Neuronal stem cell (in vitro differentiated cells): ENCODE results near the gene ATP8B1.

ENCODE experiments used
- DNase-seq: peaks from one replicate; pipeline ENCODE4 v3.0.0-alpha.2; 2013; ENCODE audit warnings: low spot score
- H2AFZ ChIP-seq: one replicate; pipeline ENCODE4 v1.6.1; 2013; ENCODE audit warnings: mild to moderate bottlenecking, low read length, inconsistent platforms
- H2AK5ac ChIP-seq: 2 replicates; pipeline ENCODE4 v1.6.1; 2013; ENCODE audit warnings: low read depth, mild to moderate bottlenecking, inconsistent platforms, low read length, moderate library complexity, mixed read lengths
- H2BK120ac ChIP-seq: 2 replicates; pipeline ENCODE4 v1.6.1; 2013; ENCODE audit warnings: low read depth, mild to moderate bottlenecking, inconsistent platforms, low read length, moderate library complexity, mixed read lengths
- H2BK12ac ChIP-seq: one replicate; pipeline ENCODE4 v1.6.1; 2013; ENCODE audit warnings: low read length, inconsistent platforms
- H2BK15ac ChIP-seq: 2 replicates; pipeline ENCODE4 v1.6.1; 2013; ENCODE audit warnings: mild to moderate bottlenecking, low read length, inconsistent platforms, mixed read lengths
- H2BK5ac ChIP-seq: one replicate; pipeline ENCODE4 v1.6.1; 2013; ENCODE audit warnings: inconsistent platforms, mild to moderate bottlenecking, low read length, moderate library complexity
- H3K14ac ChIP-seq: one replicate; pipeline ENCODE4 v1.6.1; 2013; ENCODE audit warnings: low read length, inconsistent platforms
- H3K18ac ChIP-seq: 2 replicates; pipeline ENCODE4 v1.6.1; 2013; ENCODE audit warnings: low read length, inconsistent platforms
- H3K23ac ChIP-seq: 2 replicates; pipeline ENCODE4 v1.6.1; 2013; ENCODE audit warnings: low read depth, mild to moderate bottlenecking, mixed read lengths, low read length, inconsistent platforms; ENCODE audit not compliant: poor library complexity
- H3K27ac ChIP-seq: replicated peaks from 3 replicates; pipeline ENCODE4 v1.5.1; 2013; ENCODE audit warnings: low read length, inconsistent platforms
- H3K27me3 ChIP-seq, 3 experiments: 2 replicates each; pipeline ENCODE4 v1.6.1; 2013; ENCODE audit warnings: low read length in 3 of 3, mild to moderate bottlenecking in 2 of 3, inconsistent platforms in 1 of 3, low read depth in 1 of 3, mixed read lengths in 1 of 3, moderate library complexity in 1 of 3; ENCODE audit not compliant: control insufficient read depth in 3 of 3, insufficient read depth in 3 of 3
- H3K36me3 ChIP-seq, 2 donors: replicated peaks in 1 of 2; 2 replicates each; pipeline ENCODE4 v1.6.1; 2013; ENCODE audit warnings: low read length in 2 of 2; ENCODE audit not compliant: control insufficient read depth in 2 of 2, insufficient read depth in 2 of 2
- H3K4ac ChIP-seq: 2 replicates; pipeline ENCODE4 v1.6.1; 2013; ENCODE audit warnings: inconsistent platforms, mild to moderate bottlenecking, low read length, moderate library complexity
- H3K4me1 ChIP-seq, 2 donors: 1 replicate in 1 of 2; 2 replicates in 1 of 2; pipeline ENCODE4 v1.6.1; 2013; ENCODE audit warnings: low read length in 2 of 2, low read depth in 1 of 2; ENCODE audit not compliant: control insufficient read depth in 2 of 2, insufficient read depth in 1 of 2
- H3K4me2 ChIP-seq: one replicate; pipeline ENCODE4 v1.6.1; 2013; ENCODE audit warnings: mild to moderate bottlenecking, low read length, inconsistent platforms; ENCODE audit not compliant: insufficient read depth, poor library complexity, severe bottlenecking
- H3K4me3 ChIP-seq, 2 donors: 2 replicates each; pipeline ENCODE4 v1.5.1; 2013; ENCODE audit warnings: low read length in 2 of 2, mild to moderate bottlenecking in 2 of 2, inconsistent platforms in 1 of 2, moderate library complexity in 1 of 2
- H3K79me1 ChIP-seq: one replicate; pipeline ENCODE4 v1.6.1; 2013; ENCODE audit warnings: low read depth, mild to moderate bottlenecking, inconsistent platforms, low read length, moderate library complexity
- H3K9ac ChIP-seq: one replicate; pipeline ENCODE4 v1.6.1; 2013; ENCODE audit warnings: mild to moderate bottlenecking, low read depth, low read length, inconsistent platforms; ENCODE audit not compliant: poor library complexity
- H3K9me3 ChIP-seq, 2 donors: replicated peaks in 1 of 2; 2 replicates each; pipeline versions ENCODE3 to v1.6.1; 2013; ENCODE audit warnings: low read length in 2 of 2, mild to moderate bottlenecking in 2 of 2, inconsistent platforms in 1 of 2, low read depth in 1 of 2, mixed read lengths in 1 of 2, moderate library complexity in 1 of 2; ENCODE audit not compliant: control insufficient read depth in 2 of 2, insufficient read depth in 1 of 2
- H4K8ac ChIP-seq: one replicate; pipeline ENCODE4 v1.6.1; 2013; ENCODE audit warnings: low read depth, mild to moderate bottlenecking, inconsistent platforms, low read length, moderate library complexity
- H4K91ac ChIP-seq: one replicate; pipeline ENCODE4 v1.6.1; 2013; ENCODE audit warnings: low read length, low read depth, mild to moderate bottlenecking, inconsistent platforms; ENCODE audit not compliant: poor library complexity
- WGBS, 2 donors: extraction: QIAGEN DNeasy Blood & Tissue Kit; methylation state at CpG; one replicate each; pipeline ENCODE4 v1.1.7; 2013; ENCODE audit warnings: missing lambda C conversion rate in 2 of 2, mixed read lengths in 1 of 2; ENCODE audit not compliant: insufficient read length in 2 of 2, insufficient replicate concordance in 1 of 2; ENCODE audit errors: extremely low coverage in 2 of 2; 5-methylcytosine and 5-hydroxymethylcytosine counted together

The ATP8B1 gene

GRCh38 chr18:57640749-57641148 is 162.4 kb downstream of the ATP8B1 start:
- no peaks in the 10 kb centered on the region for H3K27me3 ChIP-seq
- no peaks in the 10 kb centered on the region for H3K4me1 ChIP-seq
- H2AFZ ChIP-seq, result no peak overlapping the region
- H3K18ac ChIP-seq, result no peak overlapping the region
- no peak overlapping the region for H3K4me3 ChIP-seq
- no peak overlapping the region for H4K91ac ChIP-seq
- no peak overlapping the region for H3K9ac ChIP-seq
- H2BK120ac ChIP-seq, result no peak overlapping the region
- no peak overlapping the region for H4K8ac ChIP-seq
- H3K23ac ChIP-seq, result no peak overlapping the region
- H3K4ac ChIP-seq, result no peak overlapping the region
- no peak overlapping the region for H2BK5ac ChIP-seq
- H3K4me2 ChIP-seq, result no peak overlapping the region
- peaks cover 0 to 3% of the 10 kb centered on the region in 2 donors for H3K36me3 ChIP-seq
- H3K79me1 ChIP-seq, result peaks cover 7% of the 10 kb centered on the region
- H3K14ac ChIP-seq, result no peak overlapping the region
- no peak overlapping the region for H2BK12ac ChIP-seq
- no peak for DNase-seq
- no peaks in the 10 kb centered on the region for H3K9me3 ChIP-seq
- no CpG with 5 or more reads among the region's 2 CpGs for WGBS, 2 donors
- no peak overlapping the region for H3K27ac ChIP-seq
- H2AK5ac ChIP-seq, result no peak overlapping the region
- H2BK15ac ChIP-seq, result no peak overlapping the region

GRCh38 chr18:57640236-57640635 is 162.9 kb downstream of the ATP8B1 start:
- no CpG with 5 or more reads among the region's 3 CpGs for WGBS, 2 donors

GRCh38 chr18:57635003-57635822 is 167.9 kb downstream of the ATP8B1 start:
- H2BK15ac ChIP-seq, result no peak overlapping the region
- no peaks in the 10 kb centered on the region for H3K27me3 ChIP-seq
- no peak overlapping the region for H2BK12ac ChIP-seq

More at GRCh38 chr18:57640236-57640635, 162.9 kb downstream of the ATP8B1 start:
- Histone ChIP-seq H3K36me3 (peaks cover 0 to 3% of the 10 kb centered on the region in 2 donors), H3K27ac (no peak overlapping the region), H2BK12ac (no peak overlapping the region), H4K8ac (no peak overlapping the region), H3K27me3 (no peaks in the 10 kb centered on the region), H2BK5ac (no peak overlapping the region), H2AFZ (no peak overlapping the region), H3K18ac (no peak overlapping the region), H2BK15ac (no peak overlapping the region), H3K79me1 (peaks cover 7% of the 10 kb centered on the region), H3K4me1 (no peaks in the 10 kb centered on the region), H3K4me3 (no peak overlapping the region), H3K9me3 (no peaks in the 10 kb centered on the region), H2BK120ac (no peak overlapping the region), H3K14ac (no peak overlapping the region), H3K4me2 (no peak overlapping the region), H3K4ac (no peak overlapping the region), H3K23ac (no peak overlapping the region), H4K91ac (no peak overlapping the region), H2AK5ac (no peak overlapping the region), H3K9ac (no peak overlapping the region)
- DNase-seq, result no peak

GRCh38 chr18:57631697-57632096 is 171.4 kb downstream of the ATP8B1 start:
- H2BK5ac ChIP-seq, result no peak overlapping the region
- H3K36me3 ChIP-seq, result peaks cover 0 to 3% of the 10 kb centered on the region in 2 donors
- DNase-seq, result no peak
- no peak overlapping the region for H2BK15ac ChIP-seq
- H4K91ac ChIP-seq, result no peak overlapping the region
- H2BK12ac ChIP-seq, result no peak overlapping the region
- no peak overlapping the region for H3K18ac ChIP-seq
- no peak overlapping the region for H3K14ac ChIP-seq
- H3K23ac ChIP-seq, result no peak overlapping the region
- no peak overlapping the region for H3K4me3 ChIP-seq
- H3K9ac ChIP-seq, result no peak overlapping the region
- H3K4me1 ChIP-seq, result peaks cover 2 to 4% of the 10 kb centered on the region in 2 donors
- no peak overlapping the region for H2AFZ ChIP-seq
- no peak overlapping the region for H3K4me2 ChIP-seq
- no peak overlapping the region for H3K27ac ChIP-seq
- H3K9me3 ChIP-seq, result peaks cover 2 to 3% of the 10 kb centered on the region in 2 donors
- H2AK5ac ChIP-seq, result no peak overlapping the region
- no CpG with 5 or more reads among the region's 2 CpGs for WGBS, 2 donors
- no peak overlapping the region for H4K8ac ChIP-seq
- no peak overlapping the region for H3K4ac ChIP-seq
- H2BK120ac ChIP-seq, result no peak overlapping the region
- H3K79me1 ChIP-seq, result no peaks in the 10 kb centered on the region
- H3K27me3 ChIP-seq, result no peaks in the 10 kb centered on the region

More at GRCh38 chr18:57635003-57635822, 167.9 kb downstream of the ATP8B1 start:
- no peak overlapping the region for H2BK5ac ChIP-seq
- no peak overlapping the region for H3K27ac ChIP-seq
- H3K4ac ChIP-seq, result no peak overlapping the region
- H3K36me3 ChIP-seq, result peaks cover 0 to 3% of the 10 kb centered on the region in 2 donors
- H3K9ac ChIP-seq, result no peak overlapping the region
- no CpG with 5 or more reads among the region's 4 CpGs for WGBS, 2 donors
- no peak overlapping the region for H3K4me3 ChIP-seq
- H2AK5ac ChIP-seq, result no peak overlapping the region
- H4K8ac ChIP-seq, result no peak overlapping the region
- no peak overlapping the region for H2AFZ ChIP-seq
- H3K4me1 ChIP-seq, result peaks cover 0 to 2% of the 10 kb centered on the region in 2 donors
- H3K79me1 ChIP-seq, result no peaks in the 10 kb centered on the region
- H3K18ac ChIP-seq, result no peak overlapping the region
- no peak overlapping the region for H4K91ac ChIP-seq
- no peak overlapping the region for H3K4me2 ChIP-seq
- H3K14ac ChIP-seq, result no peak overlapping the region
- peaks cover 2 to 3% of the 10 kb centered on the region in 2 donors for H3K9me3 ChIP-seq
- DNase-seq, result no peak
- H2BK120ac ChIP-seq, result no peak overlapping the region
- H3K23ac ChIP-seq, result no peak overlapping the region
